HepG2 (cell line): ENCODE results near the gene BCAS1. TPM values are rescaled to one million over a fixed set of nuclear protein-coding genes. Genes with fewer than 3 reads are reported as not detected.

Source experiments
- HCFC1 ChIP-seq: fragments of 150-350 bp; IDR thresholded peaks from 2 replicates; pipeline ENCODE4 v1.6.1; 2014; ENCODE audit warnings: low read depth, low read length
- NR2F2 ChIP-seq: IDR thresholded peaks from 2 replicates; pipeline ENCODE4 v1.6.1; 2012; ENCODE audit warnings: low read depth, inconsistent platforms, borderline replicate concordance
- ZNF326 ChIP-seq: sonication (generic); formaldehyde crosslinking; IDR thresholded peaks from 2 replicates; pipeline ENCODE4 v1.4.0; 2020; ENCODE audit warnings: missing genetic modification reagents, borderline replicate concordance
- ZSCAN31 ChIP-seq: sonication (generic); formaldehyde crosslinking; IDR thresholded peaks from 2 replicates; pipeline ENCODE4 v1.5.0; 2020; ENCODE audit warnings: low read depth, mild to moderate bottlenecking, missing genetic modification reagents
- polyA plus RNA-seq, 8 experiments: library from polyadenylated mRNA; depleted of rRNA in 3 of 8; stranded (reverse) in 7 of 8; unstranded in 1 of 8; fragments of >200 nt; fragmentation: Illumina TruSeq in 4 of 8; extraction: Trizol in 4 of 8; gene quantifications; 2 replicates each; pipeline versions ENCODE4 v1.2.1 to v1.2.3, GENCODE V29; 2011 to 2016; ENCODE audit warnings: low read depth in 4 of 8, missing spikeins in 1 of 8, mixed read lengths in 1 of 8; ENCODE audit not compliant: insufficient read depth in 1 of 8
- total RNA-seq, 5 experiments: library from RNA; depleted of rRNA; stranded (reverse); fragments of >200 nt; fragmentation: Illumina TruSeq; extraction: Trizol; gene quantifications; 2 replicates each; pipeline ENCODE4 v1.2.3, GENCODE V29; 2016; ENCODE audit warnings: low read depth in 1 of 5
- TF ChIP-seq, protein P1 (sequence below): sonication (generic); formaldehyde crosslinking; IDR thresholded peaks from 2 replicates; pipeline ENCODE4 v1.4.0; 2020; ENCODE audit warnings: missing genetic modification reagents
- TF ChIP-seq, protein P2 (sequence below): IDR thresholded peaks from 2 replicates; pipeline ENCODE4 v1.6.1; 2016; ENCODE audit warnings: low read depth, control low read depth
- TF ChIP-seq, protein P3 (sequence below): sonication (generic); formaldehyde crosslinking; IDR thresholded peaks from 2 replicates; pipeline ENCODE4 v1.8.0; 2022; ENCODE audit warnings: mild to moderate bottlenecking, missing genetic modification reagents; ENCODE audit not compliant: insufficient replicate concordance
- TF ChIP-seq, protein P4 (sequence below): sonication (generic); formaldehyde crosslinking; IDR thresholded peaks from 2 replicates; pipeline ENCODE4 v1.4.0; 2020; ENCODE audit warnings: mild to moderate bottlenecking, low read depth, missing genetic modification reagents
- TF ChIP-seq, protein P5 (sequence below): sonication (generic); formaldehyde crosslinking; IDR thresholded peaks from 2 replicates; pipeline ENCODE4 v1.4.0; 2020; ENCODE audit warnings: missing genetic modification reagents

Gene BCAS1
- total and polyA plus RNA-seq, 2 of the 13 experiments (the other 11 are each of a cell fraction or from before 2014, with no cell fraction given), result 0.55 to 0.91 TPM

DNA sequence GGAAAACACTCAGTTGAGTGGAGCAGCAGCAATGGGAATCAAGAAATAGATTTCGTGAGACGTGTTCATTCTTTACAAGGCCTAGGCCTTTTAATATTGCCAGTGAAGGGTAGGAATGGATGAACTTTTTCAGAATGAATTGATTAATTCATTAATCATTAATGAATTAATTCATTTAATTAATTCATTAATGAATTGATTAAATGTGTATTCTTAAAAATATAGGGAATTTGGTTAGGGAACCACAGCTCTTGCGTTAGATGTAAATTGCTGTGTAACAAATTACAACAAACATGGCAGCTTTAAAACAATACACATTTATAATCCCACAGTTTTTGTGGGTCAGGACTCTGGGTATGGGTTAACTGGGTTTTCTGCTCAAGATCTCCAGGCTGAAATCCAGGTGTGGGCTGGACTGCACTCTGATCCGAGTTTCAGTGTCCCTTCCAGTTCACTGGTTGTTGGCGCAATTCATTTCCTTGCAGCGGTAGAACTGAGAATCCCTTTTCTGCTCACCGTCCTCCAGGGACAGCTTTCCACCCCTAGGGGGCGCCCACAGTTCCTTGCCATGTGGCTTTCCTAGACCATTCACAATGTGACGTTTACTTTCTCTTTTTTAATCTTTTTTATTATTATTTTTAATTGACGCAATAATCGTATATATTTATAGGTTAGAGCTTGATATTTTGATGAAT lies 32.8 kb upstream of the BCAS1 start (continued):
- TF ChIP-seq, protein P1, sequence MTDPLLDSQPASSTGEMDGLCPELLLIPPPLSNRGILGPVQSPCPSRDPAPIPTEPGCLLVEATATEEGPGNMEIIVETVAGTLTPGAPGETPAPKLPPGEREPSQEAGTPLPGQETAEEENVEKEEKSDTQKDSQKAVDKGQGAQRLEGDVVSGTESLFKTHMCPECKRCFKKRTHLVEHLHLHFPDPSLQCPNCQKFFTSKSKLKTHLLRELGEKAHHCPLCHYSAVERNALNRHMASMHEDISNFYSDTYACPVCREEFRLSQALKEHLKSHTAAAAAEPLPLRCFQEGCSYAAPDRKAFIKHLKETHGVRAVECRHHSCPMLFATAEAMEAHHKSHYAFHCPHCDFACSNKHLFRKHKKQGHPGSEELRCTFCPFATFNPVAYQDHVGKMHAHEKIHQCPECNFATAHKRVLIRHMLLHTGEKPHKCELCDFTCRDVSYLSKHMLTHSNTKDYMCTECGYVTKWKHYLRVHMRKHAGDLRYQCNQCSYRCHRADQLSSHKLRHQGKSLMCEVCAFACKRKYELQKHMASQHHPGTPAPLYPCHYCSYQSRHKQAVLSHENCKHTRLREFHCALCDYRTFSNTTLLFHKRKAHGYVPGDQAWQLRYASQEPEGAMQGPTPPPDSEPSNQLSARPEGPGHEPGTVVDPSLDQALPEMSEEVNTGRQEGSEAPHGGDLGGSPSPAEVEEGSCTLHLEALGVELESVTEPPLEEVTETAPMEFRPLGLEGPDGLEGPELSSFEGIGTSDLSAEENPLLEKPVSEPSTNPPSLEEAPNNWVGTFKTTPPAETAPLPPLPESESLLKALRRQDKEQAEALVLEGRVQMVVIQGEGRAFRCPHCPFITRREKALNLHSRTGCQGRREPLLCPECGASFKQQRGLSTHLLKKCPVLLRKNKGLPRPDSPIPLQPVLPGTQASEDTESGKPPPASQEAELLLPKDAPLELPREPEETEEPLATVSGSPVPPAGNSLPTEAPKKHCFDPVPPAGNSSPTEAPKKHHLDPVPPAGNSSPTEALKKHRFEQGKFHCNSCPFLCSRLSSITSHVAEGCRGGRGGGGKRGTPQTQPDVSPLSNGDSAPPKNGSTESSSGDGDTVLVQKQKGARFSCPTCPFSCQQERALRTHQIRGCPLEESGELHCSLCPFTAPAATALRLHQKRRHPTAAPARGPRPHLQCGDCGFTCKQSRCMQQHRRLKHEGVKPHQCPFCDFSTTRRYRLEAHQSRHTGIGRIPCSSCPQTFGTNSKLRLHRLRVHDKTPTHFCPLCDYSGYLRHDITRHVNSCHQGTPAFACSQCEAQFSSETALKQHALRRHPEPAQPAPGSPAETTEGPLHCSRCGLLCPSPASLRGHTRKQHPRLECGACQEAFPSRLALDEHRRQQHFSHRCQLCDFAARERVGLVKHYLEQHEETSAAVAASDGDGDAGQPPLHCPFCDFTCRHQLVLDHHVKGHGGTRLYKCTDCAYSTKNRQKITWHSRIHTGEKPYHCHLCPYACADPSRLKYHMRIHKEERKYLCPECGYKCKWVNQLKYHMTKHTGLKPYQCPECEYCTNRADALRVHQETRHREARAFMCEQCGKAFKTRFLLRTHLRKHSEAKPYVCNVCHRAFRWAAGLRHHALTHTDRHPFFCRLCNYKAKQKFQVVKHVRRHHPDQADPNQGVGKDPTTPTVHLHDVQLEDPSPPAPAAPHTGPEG (CRISPR knock-in tag), result 0 out of 2 replicates have a peak, but pooled peaks have one; percentile 36
- TF ChIP-seq ZSCAN31 (no peak), NR2F2 (0 out of 2 replicates have a peak, but pooled peaks have one; percentile 17), HCFC1 (no peak), ZNF326 (CRISPR knock-in tag) (no peak)
- TF ChIP-seq, protein P2, sequence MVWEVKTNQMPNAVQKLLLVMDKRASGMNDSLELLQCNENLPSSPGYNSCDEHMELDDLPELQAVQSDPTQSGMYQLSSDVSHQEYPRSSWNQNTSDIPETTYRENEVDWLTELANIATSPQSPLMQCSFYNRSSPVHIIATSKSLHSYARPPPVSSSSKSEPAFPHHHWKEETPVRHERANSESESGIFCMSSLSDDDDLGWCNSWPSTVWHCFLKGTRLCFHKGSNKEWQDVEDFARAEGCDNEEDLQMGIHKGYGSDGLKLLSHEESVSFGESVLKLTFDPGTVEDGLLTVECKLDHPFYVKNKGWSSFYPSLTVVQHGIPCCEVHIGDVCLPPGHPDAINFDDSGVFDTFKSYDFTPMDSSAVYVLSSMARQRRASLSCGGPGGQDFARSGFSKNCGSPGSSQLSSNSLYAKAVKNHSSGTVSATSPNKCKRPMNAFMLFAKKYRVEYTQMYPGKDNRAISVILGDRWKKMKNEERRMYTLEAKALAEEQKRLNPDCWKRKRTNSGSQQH (CRISPR knock-in tag), result no peak
- TF ChIP-seq, protein P3, sequence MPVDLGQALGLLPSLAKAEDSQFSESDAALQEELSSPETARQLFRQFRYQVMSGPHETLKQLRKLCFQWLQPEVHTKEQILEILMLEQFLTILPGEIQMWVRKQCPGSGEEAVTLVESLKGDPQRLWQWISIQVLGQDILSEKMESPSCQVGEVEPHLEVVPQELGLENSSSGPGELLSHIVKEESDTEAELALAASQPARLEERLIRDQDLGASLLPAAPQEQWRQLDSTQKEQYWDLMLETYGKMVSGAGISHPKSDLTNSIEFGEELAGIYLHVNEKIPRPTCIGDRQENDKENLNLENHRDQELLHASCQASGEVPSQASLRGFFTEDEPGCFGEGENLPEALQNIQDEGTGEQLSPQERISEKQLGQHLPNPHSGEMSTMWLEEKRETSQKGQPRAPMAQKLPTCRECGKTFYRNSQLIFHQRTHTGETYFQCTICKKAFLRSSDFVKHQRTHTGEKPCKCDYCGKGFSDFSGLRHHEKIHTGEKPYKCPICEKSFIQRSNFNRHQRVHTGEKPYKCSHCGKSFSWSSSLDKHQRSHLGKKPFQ (CRISPR knock-in tag), result no peak
- TF ChIP-seq, protein P4, sequence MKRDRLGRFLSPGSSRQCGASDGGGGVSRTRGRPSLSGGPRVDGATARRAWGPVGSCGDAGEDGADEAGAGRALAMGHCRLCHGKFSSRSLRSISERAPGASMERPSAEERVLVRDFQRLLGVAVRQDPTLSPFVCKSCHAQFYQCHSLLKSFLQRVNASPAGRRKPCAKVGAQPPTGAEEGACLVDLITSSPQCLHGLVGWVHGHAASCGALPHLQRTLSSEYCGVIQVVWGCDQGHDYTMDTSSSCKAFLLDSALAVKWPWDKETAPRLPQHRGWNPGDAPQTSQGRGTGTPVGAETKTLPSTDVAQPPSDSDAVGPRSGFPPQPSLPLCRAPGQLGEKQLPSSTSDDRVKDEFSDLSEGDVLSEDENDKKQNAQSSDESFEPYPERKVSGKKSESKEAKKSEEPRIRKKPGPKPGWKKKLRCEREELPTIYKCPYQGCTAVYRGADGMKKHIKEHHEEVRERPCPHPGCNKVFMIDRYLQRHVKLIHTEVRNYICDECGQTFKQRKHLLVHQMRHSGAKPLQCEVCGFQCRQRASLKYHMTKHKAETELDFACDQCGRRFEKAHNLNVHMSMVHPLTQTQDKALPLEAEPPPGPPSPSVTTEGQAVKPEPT (CRISPR knock-in tag), result 0 out of 2 replicates have a peak, but pooled peaks have one; percentile 26
- TF ChIP-seq, protein P5, sequence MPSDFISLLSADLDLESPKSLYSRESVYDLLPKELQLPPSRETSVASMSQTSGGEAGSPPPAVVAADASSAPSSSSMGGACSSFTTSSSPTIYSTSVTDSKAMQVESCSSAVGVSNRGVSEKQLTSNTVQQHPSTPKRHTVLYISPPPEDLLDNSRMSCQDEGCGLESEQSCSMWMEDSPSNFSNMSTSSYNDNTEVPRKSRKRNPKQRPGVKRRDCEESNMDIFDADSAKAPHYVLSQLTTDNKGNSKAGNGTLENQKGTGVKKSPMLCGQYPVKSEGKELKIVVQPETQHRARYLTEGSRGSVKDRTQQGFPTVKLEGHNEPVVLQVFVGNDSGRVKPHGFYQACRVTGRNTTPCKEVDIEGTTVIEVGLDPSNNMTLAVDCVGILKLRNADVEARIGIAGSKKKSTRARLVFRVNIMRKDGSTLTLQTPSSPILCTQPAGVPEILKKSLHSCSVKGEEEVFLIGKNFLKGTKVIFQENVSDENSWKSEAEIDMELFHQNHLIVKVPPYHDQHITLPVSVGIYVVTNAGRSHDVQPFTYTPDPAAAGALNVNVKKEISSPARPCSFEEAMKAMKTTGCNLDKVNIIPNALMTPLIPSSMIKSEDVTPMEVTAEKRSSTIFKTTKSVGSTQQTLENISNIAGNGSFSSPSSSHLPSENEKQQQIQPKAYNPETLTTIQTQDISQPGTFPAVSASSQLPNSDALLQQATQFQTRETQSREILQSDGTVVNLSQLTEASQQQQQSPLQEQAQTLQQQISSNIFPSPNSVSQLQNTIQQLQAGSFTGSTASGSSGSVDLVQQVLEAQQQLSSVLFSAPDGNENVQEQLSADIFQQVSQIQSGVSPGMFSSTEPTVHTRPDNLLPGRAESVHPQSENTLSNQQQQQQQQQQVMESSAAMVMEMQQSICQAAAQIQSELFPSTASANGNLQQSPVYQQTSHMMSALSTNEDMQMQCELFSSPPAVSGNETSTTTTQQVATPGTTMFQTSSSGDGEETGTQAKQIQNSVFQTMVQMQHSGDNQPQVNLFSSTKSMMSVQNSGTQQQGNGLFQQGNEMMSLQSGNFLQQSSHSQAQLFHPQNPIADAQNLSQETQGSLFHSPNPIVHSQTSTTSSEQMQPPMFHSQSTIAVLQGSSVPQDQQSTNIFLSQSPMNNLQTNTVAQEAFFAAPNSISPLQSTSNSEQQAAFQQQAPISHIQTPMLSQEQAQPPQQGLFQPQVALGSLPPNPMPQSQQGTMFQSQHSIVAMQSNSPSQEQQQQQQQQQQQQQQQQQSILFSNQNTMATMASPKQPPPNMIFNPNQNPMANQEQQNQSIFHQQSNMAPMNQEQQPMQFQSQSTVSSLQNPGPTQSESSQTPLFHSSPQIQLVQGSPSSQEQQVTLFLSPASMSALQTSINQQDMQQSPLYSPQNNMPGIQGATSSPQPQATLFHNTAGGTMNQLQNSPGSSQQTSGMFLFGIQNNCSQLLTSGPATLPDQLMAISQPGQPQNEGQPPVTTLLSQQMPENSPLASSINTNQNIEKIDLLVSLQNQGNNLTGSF (CRISPR knock-in tag), result no peak
